Spleen (tissue), 11 donors: ENCODE measurements around the gene CCDC80. TPM values are rescaled to one million over a fixed set of nuclear protein-coding genes. Genes with fewer than 3 reads are reported as not detected.
A peak's percentile ranks its signal among the peaks of the same experiment; 100 is the strongest.

Source experiments
- DNase-seq: peaks from one replicate; pipeline ENCODE4 v3.0.0-alpha.2; 2020
- H3K27ac ChIP-seq, 8 donors: fragments of 200-600 bp; sonication (generic) in 7 of 8; 1 replicate in 4 of 8; 2 replicates in 4 of 8; pipeline versions ENCODE4 v1.5.0 to v1.8.0; 2016 to 2021; ENCODE audit warnings: inconsistent platforms in 4 of 8, mild to moderate bottlenecking in 4 of 8, moderate library complexity in 1 of 8
- H3K27me3 ChIP-seq, 7 donors: fragments of 200-600 bp; sonication (generic) in 6 of 7; replicated peaks in 1 of 7; 1 replicate in 4 of 7; 2 replicates in 3 of 7; pipeline versions ENCODE4 v1.5.0 to v1.8.0; 2016 to 2021; ENCODE audit warnings: inconsistent platforms in 3 of 7, mild to moderate bottlenecking in 1 of 7
- H3K36me3 ChIP-seq, 6 donors: fragments of 200-600 bp; sonication (generic) in 5 of 6; 1 replicate in 4 of 6; 2 replicates in 2 of 6; pipeline versions ENCODE4 v1.5.0 to v1.8.0; 2016 to 2021; ENCODE audit warnings: inconsistent platforms in 2 of 6
- H3K4me1 ChIP-seq, 6 donors: fragments of 200-600 bp; sonication (generic) in 5 of 6; 1 replicate in 3 of 6; 2 replicates in 3 of 6; pipeline versions ENCODE4 v1.5.0 to v1.8.0; 2016 to 2021; ENCODE audit warnings: inconsistent platforms in 3 of 6
- H3K4me3 ChIP-seq, 8 donors: fragments of 200-600 bp; sonication (generic) in 7 of 8; 1 replicate in 4 of 8; 2 replicates in 4 of 8; pipeline versions ENCODE4 v1.5.0 to v1.8.0; 2016 to 2021; ENCODE audit warnings: inconsistent platforms in 4 of 8, mild to moderate bottlenecking in 4 of 8, moderate library complexity in 2 of 8
- H3K9me3 ChIP-seq, 8 donors: fragments of 200-600 bp; sonication (generic) in 7 of 8; 1 replicate in 4 of 8; 2 replicates in 4 of 8; pipeline versions ENCODE4 v1.5.0 to v1.8.0; 2016 to 2021; ENCODE audit warnings: inconsistent platforms in 4 of 8
- CTCF ChIP-seq, 11 experiments: fragments of 200-600 bp in 7 of 11; fragments of 450-650 bp in 4 of 11; sonication (generic) in 4 of 11; IDR thresholded peaks in 8 of 11; conservative IDR thresholded peaks in 3 of 11; 1 replicate in 7 of 11; 2 replicates in 4 of 11; pipeline versions ENCODE4 v1.4.0 to v1.8.0; 2016 to 2021; ENCODE audit warnings: antibody characterized with exemption in 11 of 11, inconsistent platforms in 4 of 11, mild to moderate bottlenecking in 1 of 11
- POLR2A ChIP-seq, 3 donors: fragments of 450-650 bp; IDR thresholded peaks; one replicate each; pipeline ENCODE4 v1.5.1; 2017; ENCODE audit warnings: antibody characterized with exemption in 3 of 3, mild to moderate bottlenecking in 1 of 3
- POLR2AphosphoS5 ChIP-seq, 3 donors: sonication (generic); formaldehyde crosslinking; IDR thresholded peaks; one replicate each; pipeline ENCODE4 v1.5.1; 2017; ENCODE audit warnings: antibody characterized with exemption in 3 of 3
- WGBS, 5 donors: extraction: QIAGEN DNeasy Blood & Tissue Kit in 3 of 5; methylation state at CpG; one replicate each; pipeline versions ENCODE4 v1.1.5 to v1.1.7; 2013 to 2018; 5-methylcytosine and 5-hydroxymethylcytosine counted together
- intact Hi-C: fragments of 100-400 bp; cut with DNase I; formaldehyde crosslinking; loops from one replicate; pipeline ENCODE4 v1.15.0; 2023; ENCODE audit warnings: low total_unique reads
- polyA plus RNA-seq, 3 donors: library from polyadenylated mRNA; stranded (reverse); fragments of 200-250 nt; gene quantifications; one replicate each; pipeline ENCODE4 v1.2.1, GENCODE V29; 2013
- total RNA-seq, 7 donors: library from RNA; depleted of rRNA in 3 of 7; stranded (reverse); fragments of >200 nt in 3 of 7; fragmentation: NEBNext Ultra II Directional in 4 of 7; extraction: Animal tissue kit (Norgen Biotek cat#: 25700) in 4 of 7; gene quantifications; one replicate each; pipeline versions ENCODE4 v1.1.0 to v1.2.1, GENCODE V29; 2016 to 2021
- donor health status: healthy with polysubstance abuse.
- donor health status: DM: no; HTN: no; CAD: no; lungs with moderate emphysema.
- donor health status: DM: no; HTN: no; CAD: no.
- donor health status: Bipolar disorder and iron deficiency.
- donor health status: healthy.
- donor health status: DM: no; HTN: no; CAD: no.
- donor health status: DM: yes; HTN: yes; CAD: no.

The CCDC80 gene
- total and polyA plus RNA-seq, 10 donors, result 5.2 to 99.9 (median 31.5) TPM

- no peak for DNase-seq
- no peak for TF ChIP-seq POLR2A (IDR thresholded peaks at IDR 0.05)
- TF ChIP-seq CTCF (IDR thresholded peaks at IDR 0.05 in 8 of 11, conservative IDR thresholded peaks at IDR 0.05 in 3 of 11), result no peak
- no peak for TF ChIP-seq POLR2AphosphoS5 (IDR thresholded peaks at IDR 0.05)
- no peaks in the 10 kb centered on the region for H3K9me3 ChIP-seq
- peaks cover 0 to 4% (median 0%) of the 10 kb centered on the region in 7 donors for H3K27me3 ChIP-seq
- no peak overlapping the region for H3K4me3 ChIP-seq
- H3K4me1 ChIP-seq, result peaks cover 0 to 18% (median 12%) of the 10 kb centered on the region in 6 donors
- WGBS, 5 donors, result 89 to 96% (median 95%) methylated on average over 2 of the region's 2 CpGs
- intact Hi-C loops, result no loop called here
- H3K36me3 ChIP-seq, result no peaks in the 10 kb centered on the region
- H3K27ac ChIP-seq, result no peak overlapping the region
Measured at GRCh38 chr3:112606098-112606497, 34.8 kb downstream of the CCDC80 start.

GRCh38 chr3:112605285-112605684 is 35.7 kb downstream of the CCDC80 start:
- Histone ChIP-seq H3K27ac (peak overlapping the region in 3 of 8 donors; percentile 0 to 37 (median 33)), H3K4me3 (no peak overlapping the region), H3K9me3 (no peaks in the 10 kb centered on the region), H3K36me3 (no peaks in the 10 kb centered on the region), H3K27me3 (peaks cover 0 to 4% (median 0%) of the 10 kb centered on the region in 7 donors), H3K4me1 (peaks cover 0 to 18% (median 12%) of the 10 kb centered on the region in 6 donors)
- 57 to 64% (median 61%) methylated on average over 9 of the region's 9 CpGs for WGBS, 5 donors
- no peak for DNase-seq
- intact Hi-C loops, result no loop called here
- TF ChIP-seq POLR2AphosphoS5 (IDR thresholded peaks at IDR 0.05) (peak in 1 of 3 donors; percentile 11), POLR2A (IDR thresholded peaks at IDR 0.05) (no peak)

- TF ChIP-seq CTCF (IDR thresholded peaks at IDR 0.05 in 8 of 11, conservative IDR thresholded peaks at IDR 0.05 in 3 of 11) (no peak), POLR2A (IDR thresholded peaks at IDR 0.05) (no peak), POLR2AphosphoS5 (IDR thresholded peaks at IDR 0.05) (no peak)
- WGBS, 5 donors, result 19 to 28% (median 20%) methylated on average over 4 of the region's 4 CpGs
- no peak for DNase-seq
Measured at GRCh38 chr3:112604536-112604935, 36.4 kb downstream of the CCDC80 start.

GRCh38 chr3:112602217-112602838 is 38.6 kb downstream of the CCDC80 start:
- Histone ChIP-seq H3K36me3 (peaks cover 0 to 14% (median 0%) of the 10 kb centered on the region in 6 donors), H3K27ac (no peak overlapping the region), H3K4me3 (no peak overlapping the region), H3K4me1 (peaks cover 0 to 18% (median 12%) of the 10 kb centered on the region in 6 donors), H3K9me3 (no peaks in the 10 kb centered on the region), H3K27me3 (peaks cover 0 to 4% (median 0%) of the 10 kb centered on the region in 7 donors)
- no peak for TF ChIP-seq POLR2AphosphoS5 (IDR thresholded peaks at IDR 0.05)
- no peak for TF ChIP-seq CTCF (IDR thresholded peaks at IDR 0.05 in 8 of 11, conservative IDR thresholded peaks at IDR 0.05 in 3 of 11)
- TF ChIP-seq POLR2A (IDR thresholded peaks at IDR 0.05), result no peak
- no peak for DNase-seq
- intact Hi-C loops, result no loop called here

More at GRCh38 chr3:112604536-112604935, 36.4 kb downstream of the CCDC80 start:
- H3K9me3 ChIP-seq, result no peaks in the 10 kb centered on the region
- intact Hi-C loops, result no loop called here
- H3K36me3 ChIP-seq, result no peaks in the 10 kb centered on the region
- H3K27me3 ChIP-seq, result peaks cover 0 to 4% (median 0%) of the 10 kb centered on the region in 7 donors
- peak overlapping the region in 4 of 8 donors; percentile 0 to 37 (median 18) for H3K27ac ChIP-seq
- H3K4me3 ChIP-seq, result no peak overlapping the region
- H3K4me1 ChIP-seq, result peaks cover 0 to 18% (median 12%) of the 10 kb centered on the region in 6 donors
